HG02610 (cell line): ENCODE results near the gene CLCNKB.
A peak's percentile ranks its signal among the peaks of the same experiment; 100 is the strongest.

Experiments used
- ATAC-seq: cut with Tn5 transposase; IDR thresholded peaks from one replicate; pipeline ENCODE4 v1.9.1; 2021; ENCODE audit warnings: mild to moderate bottlenecking, moderate library complexity; ENCODE audit not compliant: unreplicated experiment

The CLCNKB gene

GRCh38 chr1:16072616-16073484 lies 29.3 kb downstream of the CLCNKB start:
- no peak for ATAC-seq

- ATAC-seq = no peak
Observed at GRCh38 chr1:16073490-16074119, 30.0 kb downstream of the CLCNKB start, which contains the start of gene FAM131C. FAM131C (minus strand) TSS chr1:16073651; CDS start chr1:16073442, 209 bp downstream.

- ATAC-seq = no peak
Observed at GRCh38 chr1:16074217-16074616, 30.6 kb downstream of the CLCNKB start.

- ATAC-seq = no peak
Observed at GRCh38 chr1:16075337-16076030, 31.9 kb downstream of the CLCNKB start.

- ATAC-seq = no peak
Observed at GRCh38 chr1:16076031-16076864, 32.7 kb downstream of the CLCNKB start.

GRCh38 chr1:16076865-16077238 lies 33.3 kb downstream of the CLCNKB start:
- no peak for ATAC-seq

GRCh38 chr1:16077406-16078245 lies 34.0 kb downstream of the CLCNKB start:
- no peak for ATAC-seq

GRCh38 chr1:16078925-16079656 lies 35.5 kb downstream of the CLCNKB start:
- peak; percentile 68 for ATAC-seq

- ATAC-seq = no peak
Observed at GRCh38 chr1:16080422-16081150, 37.0 kb downstream of the CLCNKB start.

GRCh38 chr1:16081636-16082035 lies 38.1 kb downstream of the CLCNKB start:
- no peak for ATAC-seq

- ATAC-seq = no peak
Observed at GRCh38 chr1:16082283-16083038, 38.9 kb downstream of the CLCNKB start.

GRCh38 chr1:16083486-16083885 lies 39.9 kb downstream of the CLCNKB start:
- ATAC-seq = no peak

- no peak for ATAC-seq
Observed at GRCh38 chr1:16085522-16085921, 41.9 kb downstream of the CLCNKB start.

- ATAC-seq = no peak
Observed at GRCh38 chr1:16087733-16088132, 44.2 kb downstream of the CLCNKB start.

GRCh38 chr1:16088351-16088911 lies 44.8 kb downstream of the CLCNKB start:
- no peak for ATAC-seq

GRCh38 chr1:16088996-16089395 lies 45.4 kb downstream of the CLCNKB start:
- no peak for ATAC-seq

- ATAC-seq = no peak
Observed at GRCh38 chr1:16090076-16090826, 46.7 kb downstream of the CLCNKB start.
